Activated CD8-positive, alpha-beta memory T cell treated with anti-CD3 and anti-CD28 coated beads, Interleukin-2, amount 50 U/mL, for 48 hours (primary cell): ENCODE results near the gene ZNF680.
A peak's percentile ranks its signal among the peaks of the same experiment; 100 is the strongest.
"Not testable (repeated sequence)": the region's sequence is repeated elsewhere in the genome, so short reads cannot be mapped to it uniquely, and the experiment has no call there.

Source experiments
- DNase-seq: peaks from one replicate; pipeline ENCODE4 v3.0.0-alpha.2; 2020

The ZNF680 gene

DNA sequence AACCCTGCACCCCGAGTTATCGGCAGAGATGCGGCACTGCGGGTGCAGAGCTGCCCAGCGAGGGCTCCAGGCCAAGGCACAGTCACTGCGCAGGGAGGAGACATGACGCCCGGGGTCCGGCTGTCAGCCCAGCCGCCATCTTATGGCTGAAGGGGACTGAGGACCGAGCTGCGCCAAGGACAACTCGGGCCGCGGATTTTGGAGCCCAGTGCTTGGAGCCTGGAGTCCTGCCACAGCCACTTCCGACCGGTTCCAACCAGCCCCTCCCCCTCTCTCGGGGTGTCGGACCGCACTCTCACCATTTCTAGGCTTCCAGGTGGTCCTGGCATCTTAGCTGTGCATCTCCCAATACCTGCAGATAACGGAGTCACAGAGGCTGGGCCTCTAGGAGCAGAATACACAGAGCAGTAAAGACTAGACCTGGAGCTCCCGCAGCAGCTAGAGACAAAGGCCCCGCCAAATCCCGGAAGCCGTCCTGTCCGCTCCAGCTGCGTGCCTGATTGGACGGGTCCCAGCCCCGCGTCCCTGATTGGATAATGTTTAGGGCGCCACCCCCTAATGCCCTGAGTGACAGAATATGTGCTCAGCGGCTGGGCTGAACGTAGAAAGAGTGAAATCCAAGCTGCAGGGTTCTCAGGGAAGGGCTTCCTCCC is at the start of gene ZNF680:
ZNF680 (minus strand) TSS at position 446 of the 653 bp plus-strand sequence; CDS start at position 329, 117 bp downstream.
- peak; percentile 88 for DNase-seq

DNA sequence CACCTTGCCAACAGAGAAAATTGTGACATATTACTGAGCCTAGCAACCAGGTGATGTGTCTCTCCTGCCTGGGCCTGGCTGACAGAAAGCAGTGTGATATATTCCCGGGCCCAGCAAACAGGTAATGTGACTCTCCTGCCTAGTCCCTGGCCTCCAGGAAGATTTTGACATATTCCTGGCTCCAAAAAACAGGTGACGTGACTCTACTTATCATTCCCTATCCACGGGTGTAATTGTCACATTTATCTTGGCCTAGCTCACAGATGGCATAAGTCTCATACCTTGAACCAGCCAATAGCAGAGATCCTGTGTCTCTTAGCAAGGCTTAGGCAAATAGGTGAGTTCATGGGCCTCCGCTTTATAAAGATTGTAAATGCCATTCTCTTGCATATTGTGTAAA is 49.6 kb upstream of the ZNF680 start:
- DNase-seq = no peak

DNA sequence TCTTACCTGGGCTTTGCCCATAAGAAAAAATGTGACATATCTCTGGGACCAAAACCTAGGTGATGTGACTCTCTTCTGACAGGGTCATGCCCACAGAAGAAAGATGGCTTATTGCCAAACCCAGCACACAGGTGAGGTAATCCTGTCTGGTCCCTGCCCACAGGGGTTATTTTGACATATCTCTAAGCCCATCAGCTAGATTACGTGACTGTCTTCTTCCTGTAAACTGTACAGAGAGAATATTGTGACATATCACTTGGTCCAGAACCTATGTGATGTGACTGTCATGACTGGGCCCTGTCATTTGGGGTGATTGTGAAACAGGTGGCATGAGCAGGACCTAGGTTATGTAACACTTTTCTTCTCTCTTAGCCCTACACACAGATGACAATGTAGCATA is 48.8 kb upstream of the ZNF680 start:
- DNase-seq = no peak

DNA sequence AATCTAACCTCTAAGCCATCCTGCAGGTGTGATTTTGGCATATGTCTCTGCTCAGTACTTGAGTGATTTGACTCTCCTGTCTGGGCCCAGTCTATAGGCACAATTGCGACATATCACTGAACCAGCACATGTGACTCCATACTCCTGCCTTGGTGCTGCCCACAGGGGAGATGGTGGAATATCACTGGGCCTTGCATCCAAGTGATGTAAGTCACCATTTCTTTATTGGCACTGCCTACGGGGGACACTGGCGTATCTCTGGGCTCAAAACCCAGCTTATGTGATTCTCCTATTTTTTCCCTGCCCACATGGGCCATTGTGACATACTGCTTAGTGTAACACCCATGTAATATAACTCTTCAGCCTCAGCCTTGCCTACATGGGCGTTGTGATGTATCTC is 48.1 kb upstream of the ZNF680 start:
- no peak for DNase-seq

DNA sequence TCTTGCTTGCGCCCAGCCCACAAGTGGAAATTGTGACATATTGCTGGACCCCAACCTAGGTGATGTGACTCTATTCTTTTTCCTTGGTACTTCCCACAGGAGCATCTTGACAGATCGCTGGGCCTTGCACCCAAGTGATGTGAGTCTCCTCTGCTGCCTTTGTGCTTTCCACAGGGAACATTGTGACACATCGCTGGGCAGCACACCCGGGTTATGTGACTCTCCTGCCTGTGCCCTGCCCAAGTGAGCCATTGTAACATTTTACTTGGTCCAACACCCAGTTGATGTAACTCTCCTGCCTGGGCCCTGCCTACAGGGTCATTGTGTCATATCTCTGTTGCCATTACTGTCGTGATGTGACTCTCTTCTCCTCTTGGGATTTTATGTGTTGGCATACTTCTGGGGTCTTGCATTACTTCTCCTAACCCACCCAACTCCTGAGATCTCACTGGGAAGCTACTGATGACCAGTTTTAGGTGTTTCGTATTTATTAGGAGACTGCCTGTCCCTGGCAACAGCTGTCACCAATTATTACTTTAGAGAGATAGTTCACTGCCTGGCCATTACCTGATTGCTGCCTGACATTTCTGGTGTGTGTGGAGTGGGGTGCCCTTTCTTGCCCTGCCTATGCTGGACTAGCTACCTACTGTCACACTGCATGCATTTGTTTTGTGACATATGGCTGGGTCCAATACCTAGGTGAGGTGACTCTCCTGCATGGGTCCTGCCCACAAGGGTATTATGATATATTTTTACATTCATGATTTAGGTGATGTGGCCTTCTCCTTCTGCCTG is 45.4 kb upstream of the ZNF680 start:
- no peak for DNase-seq

DNA sequence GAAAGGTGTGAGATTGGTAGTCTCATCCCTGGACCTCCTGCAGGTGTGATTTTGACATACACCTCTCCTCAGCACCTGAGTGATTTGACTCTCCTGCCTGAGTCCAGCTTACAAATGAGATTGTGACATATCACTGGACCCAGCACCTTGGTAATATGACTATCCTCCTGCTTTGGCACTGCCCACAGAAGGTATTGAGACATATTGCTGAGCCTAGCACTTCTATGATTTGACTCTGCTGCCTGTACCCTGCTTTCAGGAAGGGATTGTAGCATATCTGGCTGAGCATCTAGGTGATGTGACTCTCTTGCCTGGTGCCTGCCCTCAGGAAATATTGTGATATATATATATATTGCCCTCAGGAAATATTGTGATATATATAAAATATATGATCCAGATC is 43.5 kb upstream of the ZNF680 start:
- no peak for DNase-seq

DNA sequence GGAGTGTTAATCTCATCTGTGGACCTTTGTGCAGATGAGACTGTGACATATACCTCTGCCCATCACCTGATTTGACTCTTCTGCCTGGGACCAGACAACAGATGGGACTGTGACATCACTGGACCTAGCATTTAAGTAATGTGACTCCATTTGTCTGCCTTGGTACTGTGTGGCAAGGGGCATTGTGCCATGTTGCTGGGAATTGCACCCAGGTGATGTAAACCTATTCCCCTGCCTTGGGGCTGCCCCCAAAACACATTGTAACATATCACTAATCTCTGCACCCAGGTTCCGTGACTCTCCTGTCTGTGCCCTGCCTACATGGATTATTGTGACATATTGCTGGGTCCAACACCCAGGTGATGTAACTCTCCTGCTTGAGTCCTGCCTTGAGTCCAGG is 40.4 kb upstream of the ZNF680 start:
- no peak for DNase-seq

DNA sequence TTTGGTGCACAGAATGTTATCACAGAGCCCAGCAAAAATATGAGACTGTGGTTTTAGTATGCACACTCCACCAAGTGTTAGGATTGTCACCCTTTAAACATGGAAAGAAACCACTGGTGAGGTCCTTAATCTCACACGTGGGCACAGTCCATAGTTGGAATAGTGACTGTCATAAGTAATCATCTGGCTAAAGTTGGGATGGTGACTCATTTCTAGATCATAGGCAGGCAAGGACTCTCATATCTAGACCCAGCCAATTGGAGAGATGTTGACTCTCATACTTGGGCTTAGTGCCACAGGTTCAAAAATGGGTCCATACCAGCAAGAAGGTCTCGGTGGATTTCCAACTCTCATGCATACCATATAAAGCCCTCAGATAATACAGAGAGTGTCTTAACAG is 39.6 kb upstream of the ZNF680 start:
- no peak for DNase-seq

DNA sequence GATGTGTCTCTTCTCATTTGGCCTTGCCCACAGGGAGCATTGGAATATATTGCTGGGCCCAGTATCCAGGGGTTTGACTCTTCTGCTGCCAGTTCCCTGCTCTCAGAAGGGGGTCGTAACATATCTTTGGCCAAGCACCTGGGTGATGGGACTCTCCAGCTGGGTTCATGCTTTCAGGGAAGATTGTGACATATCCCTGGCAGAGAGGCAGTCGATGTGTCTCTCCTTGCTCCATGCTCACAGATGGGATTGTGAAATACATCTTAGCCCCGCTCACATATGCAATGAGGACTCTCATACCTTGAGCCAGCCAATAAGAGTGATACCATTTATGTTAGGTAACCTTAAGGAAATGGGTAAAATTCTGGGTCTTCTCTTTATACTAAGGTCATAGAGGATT is 39.2 kb upstream of the ZNF680 start:
- DNase-seq = no peak

DNA sequence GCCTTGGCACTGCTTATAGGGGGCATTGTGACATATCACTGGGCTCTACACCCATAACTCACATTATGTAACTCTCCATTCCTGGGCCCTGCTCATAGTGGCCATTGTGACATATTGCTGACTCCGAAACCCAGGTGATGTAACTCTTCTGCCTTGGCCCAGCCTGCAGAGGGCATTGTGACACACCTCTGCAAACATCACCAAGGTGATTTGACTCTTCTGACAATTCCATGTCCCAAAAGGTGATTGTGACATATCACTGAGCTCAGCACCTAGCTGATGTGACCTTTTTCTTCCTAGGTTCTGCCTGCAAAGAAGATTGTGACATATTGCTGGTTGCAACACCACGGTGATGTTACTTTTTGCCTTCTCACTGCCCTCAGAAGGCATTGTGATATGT is 36.5 kb upstream of the ZNF680 start:
- no peak for DNase-seq

DNA sequence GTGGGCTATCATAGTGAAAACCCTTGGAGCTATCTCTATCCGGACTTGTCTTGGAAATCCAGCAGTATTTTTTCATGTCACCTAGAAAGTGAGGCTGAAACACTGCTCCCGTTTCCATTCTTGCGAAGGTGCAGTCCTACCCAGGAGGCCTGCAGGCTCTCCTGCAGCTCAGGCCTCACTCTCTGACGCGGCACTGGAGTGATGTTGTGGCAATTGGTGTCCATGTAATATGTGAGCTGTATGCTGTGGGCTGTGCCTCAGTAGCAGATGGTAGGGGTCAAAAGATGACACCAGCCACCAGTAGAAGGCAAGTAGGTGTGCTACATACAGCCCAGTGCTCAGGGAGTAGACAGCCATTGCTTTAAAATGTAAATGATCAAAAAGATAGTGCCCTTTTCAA is 28.1 kb upstream of the ZNF680 start:
- DNase-seq = no peak

DNA sequence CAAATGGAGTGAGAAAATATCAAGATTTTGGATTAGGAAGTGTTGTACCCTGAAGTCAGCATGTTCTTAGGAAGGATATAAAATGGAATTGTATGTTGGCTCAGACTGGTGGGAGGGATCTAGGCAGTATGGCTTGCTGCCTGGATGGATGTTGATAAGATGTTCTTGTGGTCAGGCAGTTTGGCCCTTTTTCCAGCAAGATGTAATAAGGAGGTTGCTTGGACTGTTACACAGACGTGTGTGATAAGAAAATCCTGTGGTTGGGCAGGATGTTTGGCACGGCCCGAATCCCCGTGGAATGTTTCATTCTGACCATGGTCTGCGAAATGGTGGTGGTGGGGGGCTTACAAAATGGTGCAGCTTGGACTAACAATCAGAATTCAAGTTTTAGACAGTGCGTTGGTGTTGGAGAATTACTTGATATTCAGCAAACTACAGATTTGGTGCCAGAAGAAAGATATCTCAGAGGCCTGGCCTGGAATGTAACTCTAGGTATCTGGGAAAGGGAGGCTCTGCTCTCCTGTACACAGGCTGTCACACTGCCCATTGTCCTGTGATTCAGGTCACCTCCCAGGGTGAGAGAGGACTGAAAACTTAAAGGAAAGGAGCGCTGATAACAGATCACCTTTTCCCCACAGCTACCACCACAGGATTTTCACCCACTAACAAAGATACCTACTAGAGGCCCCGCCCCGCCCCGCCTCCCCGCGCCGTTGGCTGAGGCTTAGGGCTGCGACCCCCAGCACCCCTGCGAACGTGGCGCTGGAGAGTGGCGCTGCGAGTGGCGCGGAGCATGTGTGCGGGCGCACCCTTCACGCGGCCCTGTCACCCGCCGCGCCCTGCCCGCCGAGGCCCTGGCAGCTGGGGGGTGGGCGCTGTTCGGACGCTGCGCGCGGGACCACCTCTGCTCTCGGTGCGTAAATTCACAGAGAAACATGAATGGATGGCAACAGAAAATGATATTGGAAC is 19.3 kb upstream of the ZNF680 start:
- DNase-seq = no peak

DNA sequence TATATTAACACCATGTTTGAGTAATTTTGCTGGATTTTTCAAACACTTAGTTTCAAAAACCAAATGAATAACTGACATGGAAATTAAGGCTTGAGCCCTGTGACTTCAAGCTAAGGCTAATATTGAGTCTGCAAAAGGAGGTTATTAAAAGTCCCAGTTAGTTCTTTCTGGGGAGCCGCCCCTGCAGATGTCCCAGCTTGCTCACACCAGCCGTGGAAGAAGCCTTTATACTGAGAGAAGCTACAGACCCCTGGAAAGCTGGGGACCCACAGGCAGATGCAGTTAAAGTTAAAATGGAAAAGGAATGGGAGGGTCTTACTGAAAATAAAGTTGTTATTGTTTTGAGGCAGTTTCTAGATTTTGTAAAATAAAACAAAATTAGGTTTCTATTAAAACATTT is 18.5 kb upstream of the ZNF680 start:
- DNase-seq = no peak

DNA sequence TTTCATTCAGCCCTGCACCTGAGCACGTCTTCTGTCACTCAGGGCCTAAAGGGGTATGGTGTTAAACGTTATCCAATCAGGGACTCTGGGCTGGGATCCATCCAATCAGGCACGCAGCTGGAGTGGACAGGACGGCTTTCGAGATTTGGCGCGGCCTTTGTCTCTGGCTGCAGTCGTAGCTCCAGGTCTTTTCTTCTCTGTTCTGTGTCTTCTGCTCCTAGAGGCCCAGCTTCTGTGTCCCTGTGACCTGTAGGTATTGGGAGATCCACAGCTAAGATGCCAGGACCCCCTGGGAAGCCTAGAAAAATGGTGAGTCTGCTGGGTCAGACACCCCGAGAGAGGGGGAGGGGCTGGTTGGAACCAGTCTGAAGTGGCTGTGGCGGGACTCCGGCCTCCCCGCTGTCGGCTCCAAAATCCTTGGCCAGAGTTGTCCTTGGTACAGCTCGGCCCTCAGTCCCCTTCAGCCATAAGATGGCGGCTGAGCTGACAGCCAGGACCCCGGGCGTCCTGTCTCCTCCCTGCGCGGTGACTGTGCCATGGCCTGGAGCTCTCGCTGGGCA is 11.7 kb upstream of the ZNF680 start:
- no peak for DNase-seq

DNA sequence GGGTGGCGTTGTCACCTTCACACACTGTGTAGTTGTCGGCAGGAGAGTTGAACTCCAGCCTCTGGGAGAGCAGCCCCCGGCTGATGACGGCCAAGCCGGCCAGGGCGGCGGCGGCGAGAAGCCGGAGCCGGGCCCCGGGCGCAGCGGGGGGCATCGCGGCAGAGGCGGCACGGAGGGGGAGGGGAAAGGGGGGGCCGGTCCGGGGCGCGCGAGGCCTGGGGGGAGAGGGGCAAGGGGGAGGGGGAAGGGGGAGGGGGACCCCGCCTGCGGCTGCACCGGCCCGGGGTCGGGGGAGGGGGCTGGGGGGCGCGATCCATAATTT is 7.4 kb upstream of the ZNF680 start:
- not testable (repeated sequence) for DNase-seq

DNA sequence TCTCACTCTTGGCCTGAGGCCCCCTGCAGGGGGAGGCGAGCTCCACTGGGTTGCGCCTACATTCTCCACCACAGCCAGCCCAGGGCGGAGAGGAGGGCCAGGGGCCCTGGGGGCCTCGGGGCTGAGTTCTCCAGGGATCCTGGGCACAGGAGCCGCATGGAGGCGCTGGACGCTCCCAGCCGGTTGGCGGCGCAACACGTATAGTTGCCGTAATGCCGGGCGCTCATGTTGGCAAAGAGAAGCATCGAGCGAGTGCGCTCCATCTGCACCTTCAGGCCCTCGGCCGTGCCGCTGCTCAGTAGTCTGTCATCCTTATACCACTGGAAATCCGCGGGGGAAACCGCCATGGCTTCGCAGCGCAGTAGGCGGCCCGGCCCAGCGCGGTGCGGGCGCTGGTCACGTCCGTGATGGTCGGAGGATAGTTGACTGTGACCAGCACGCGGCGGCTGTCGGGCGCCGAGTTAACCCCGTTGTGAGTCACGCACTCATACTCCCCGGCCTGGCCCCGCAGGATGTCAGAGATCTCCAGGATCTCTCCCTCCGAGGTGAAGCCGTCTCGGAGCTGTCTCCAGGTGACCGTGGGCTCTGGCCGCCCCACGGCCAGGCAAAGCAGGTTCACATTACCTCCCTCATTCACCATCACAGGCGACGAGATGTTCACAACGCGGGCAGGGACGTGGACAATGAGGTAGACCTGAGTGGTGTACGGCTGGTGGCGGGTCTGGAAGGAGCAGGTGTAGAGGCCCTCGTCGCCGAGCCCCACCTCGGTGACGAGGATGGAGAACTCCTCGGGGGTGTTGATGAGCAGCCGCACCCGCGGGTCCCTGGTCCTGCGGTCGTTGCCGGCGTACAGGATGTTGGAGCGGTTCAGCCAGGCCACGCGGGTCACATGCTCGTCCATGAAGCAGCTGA is 6.8 kb upstream of the ZNF680 start:
- peak; percentile 70 for DNase-seq

DNA sequence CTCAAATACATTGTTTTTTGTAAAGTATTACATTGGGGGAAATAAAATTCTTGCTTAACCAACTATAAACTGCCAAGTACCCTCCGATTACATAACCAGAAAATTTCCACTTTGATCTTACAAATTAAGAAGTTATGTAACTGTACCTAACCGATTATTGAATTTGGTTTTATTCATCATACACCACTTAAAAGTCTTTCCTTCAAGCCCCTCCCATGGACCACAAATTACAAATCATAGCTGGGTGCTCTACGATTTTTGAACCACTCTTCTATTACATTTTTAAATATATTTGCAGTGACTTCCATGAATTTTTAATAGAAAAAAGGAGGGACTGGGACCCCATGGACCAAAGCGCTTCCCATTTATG is 630 bp downstream of the ZNF680 start:
- DNase-seq = no peak

DNA sequence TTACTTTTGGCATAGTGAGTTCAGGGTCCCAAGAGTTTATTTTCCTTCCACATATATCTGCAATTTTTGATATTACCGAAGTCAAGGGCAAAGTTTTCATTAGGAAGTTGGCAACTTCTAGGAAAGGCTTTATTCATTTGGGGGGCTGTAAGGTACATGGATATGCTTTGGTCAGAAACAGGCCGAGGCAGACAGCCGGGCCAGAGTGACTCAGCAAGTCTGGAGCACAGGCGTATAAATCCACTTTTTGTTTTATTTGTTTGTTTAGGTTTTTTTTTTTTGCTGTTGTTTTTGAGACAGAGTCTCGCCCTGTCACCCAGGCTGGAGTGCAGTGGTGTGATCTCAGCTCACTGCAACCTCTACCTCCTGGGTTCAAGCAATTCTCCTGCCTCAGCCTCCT is 3.7 kb downstream of the ZNF680 start:
- no peak for DNase-seq

DNA sequence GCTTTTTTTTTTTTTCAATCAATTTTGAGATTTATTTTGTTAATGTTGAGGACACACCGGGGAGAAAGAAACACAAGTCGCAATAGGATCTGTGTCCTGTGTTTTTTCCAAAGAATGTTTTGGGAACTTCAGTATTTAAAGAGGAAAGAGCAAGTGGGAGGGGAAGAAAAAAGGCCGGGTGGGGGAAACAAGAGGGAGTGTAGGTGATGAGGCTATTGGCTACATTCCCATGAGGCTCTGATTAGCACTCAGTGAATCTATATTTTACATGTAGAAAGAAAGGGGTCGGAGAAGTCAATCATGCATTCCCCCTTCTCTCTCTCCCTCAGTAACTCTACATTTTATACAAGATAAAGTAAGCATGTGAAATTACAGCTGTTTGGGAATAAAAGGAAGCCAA is 4.1 kb downstream of the ZNF680 start:
- DNase-seq = no peak

DNA sequence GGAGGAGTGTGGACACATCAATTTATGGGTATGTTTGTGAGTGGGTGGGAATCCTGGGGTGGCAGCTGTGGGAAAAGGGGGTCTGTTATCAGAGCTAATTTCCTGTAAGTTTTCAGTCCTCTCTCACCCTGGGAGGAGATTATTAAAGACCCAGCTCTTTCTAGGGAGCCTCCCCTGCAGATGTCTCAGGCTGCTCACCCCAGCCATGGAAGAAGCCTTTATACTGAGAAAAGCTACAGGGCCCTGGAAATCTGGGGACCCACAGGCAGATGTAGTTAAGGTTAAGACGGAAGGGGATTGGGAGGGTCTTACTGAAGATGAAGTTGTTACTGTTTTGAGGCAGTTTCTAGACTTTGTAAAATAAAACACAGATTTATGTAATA is 4.6 kb downstream of the ZNF680 start:
- DNase-seq = no peak

DNA sequence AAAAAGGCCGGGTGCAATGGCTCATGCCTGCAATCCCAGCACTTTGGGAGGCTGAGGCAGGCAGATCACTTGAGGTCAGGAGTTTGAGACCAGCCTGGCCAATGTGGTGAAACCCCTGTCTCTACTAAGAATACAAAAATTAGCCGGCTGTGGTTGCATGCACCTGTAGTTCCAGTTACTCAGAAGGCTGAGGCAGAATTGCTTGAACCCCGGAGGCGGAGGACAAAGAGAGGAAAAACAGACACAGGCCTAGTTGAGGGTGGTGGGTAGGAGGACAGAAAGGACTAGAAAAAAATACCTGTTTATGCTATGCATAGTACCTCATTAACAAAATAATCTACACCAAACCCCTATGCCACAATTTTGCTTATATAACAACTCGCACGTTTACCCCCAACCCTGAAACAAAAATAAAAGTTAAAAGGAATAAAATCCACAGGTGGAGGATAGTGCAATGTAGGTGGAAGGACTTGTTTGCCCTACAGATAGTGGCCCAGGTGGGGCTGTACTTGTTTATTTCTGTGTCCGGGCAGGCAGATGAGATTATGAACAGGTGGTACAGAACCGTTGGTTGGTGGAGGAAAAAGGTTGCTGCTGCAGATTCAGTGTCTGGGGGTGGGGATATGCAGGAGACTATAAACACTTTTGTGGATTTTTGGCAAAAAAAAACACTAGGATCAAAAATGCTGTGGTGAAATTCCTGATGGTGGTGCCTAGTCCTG is 5.1 kb downstream of the ZNF680 start:
- no peak for DNase-seq

DNA sequence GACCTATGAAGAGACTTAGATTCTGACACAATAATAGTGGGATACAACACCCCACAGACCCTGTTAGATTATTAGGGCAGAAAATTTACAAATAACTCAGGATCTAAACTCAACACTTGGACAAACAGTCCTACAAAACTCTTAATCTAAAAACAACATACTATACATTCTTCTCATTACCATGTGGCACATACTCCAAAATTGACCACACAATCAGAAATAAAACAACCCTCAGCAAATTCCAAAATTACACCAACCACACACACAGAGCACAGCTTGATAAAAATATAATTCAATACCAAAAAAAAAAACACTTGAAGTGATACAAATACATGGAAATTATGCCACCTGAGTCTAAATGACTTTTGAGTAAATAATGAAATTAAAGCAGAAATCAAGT is 7.8 kb downstream of the ZNF680 start:
- DNase-seq = no peak
